Stimulated activated CD8-positive, alpha-beta memory T cell treated with anti-CD3 and anti-CD28 coated beads, Interleukin-15, amount 100 ng/mL, for 4 hours (primary cell): ENCODE data around the gene CD48.
A peak's percentile ranks its signal among the peaks of the same experiment; 100 is the strongest.
"Not testable (repeated sequence)": the region's sequence is repeated elsewhere in the genome, so short reads cannot be mapped to it uniquely, and the experiment has no call there.

Experiments used
- DNase-seq, 2 donors: peaks; one replicate each; pipeline ENCODE4 v3.0.0-alpha.2; 2020; ENCODE audit warnings: low read depth in 2 of 2

The CD48 gene

GRCh38 chr1:160713161-160713560 lies 1.5 kb upstream of the CD48 start:
- no peak for DNase-seq

- DNase-seq, result not testable (repeated sequence)
Measured at GRCh38 chr1:160712525-160713080, 981 bp upstream of the CD48 start.

- no peak for DNase-seq
Measured at GRCh38 chr1:160711276-160711601, 383 bp downstream of the CD48 start.

- DNase-seq, result no peak
Measured at GRCh38 chr1:160710517-160711252, 937 bp downstream of the CD48 start.

- no peak for DNase-seq
Measured at GRCh38 chr1:160709715-160710114, 1.9 kb downstream of the CD48 start.

GRCh38 chr1:160708801-160709200 lies 2.8 kb downstream of the CD48 start:
- no peak for DNase-seq

GRCh38 chr1:160708118-160708517 lies 3.5 kb downstream of the CD48 start:
- no peak for DNase-seq

GRCh38 chr1:160707236-160708064 lies 4.2 kb downstream of the CD48 start:
- DNase-seq, result no peak

GRCh38 chr1:160706526-160707235 lies 4.9 kb downstream of the CD48 start:
- no peak for DNase-seq

- DNase-seq, result no peak
Measured at GRCh38 chr1:160705742-160706141, 5.9 kb downstream of the CD48 start.

- not testable (repeated sequence) for DNase-seq
Measured at GRCh38 chr1:160705212-160705621, 6.4 kb downstream of the CD48 start.

- no peak for DNase-seq
Measured at GRCh38 chr1:160704250-160704649, 7.4 kb downstream of the CD48 start.

GRCh38 chr1:160702100-160702499 lies 9.5 kb downstream of the CD48 start:
- DNase-seq, result no peak

GRCh38 chr1:160692390-160692789 lies 19.2 kb downstream of the CD48 start:
- not testable (repeated sequence) for DNase-seq

GRCh38 chr1:160685266-160685665 lies 26.4 kb downstream of the CD48 start:
- no peak for DNase-seq

- DNase-seq, result no peak
Measured at GRCh38 chr1:160682983-160683865, 28.4 kb downstream of the CD48 start.

- DNase-seq, result no peak
Measured at GRCh38 chr1:160681891-160682140, 29.8 kb downstream of the CD48 start.

- DNase-seq, result peak; percentile 59 to 69
Measured at GRCh38 chr1:160681066-160681890, 30.3 kb downstream of the CD48 start.

- no peak for DNase-seq
Measured at GRCh38 chr1:160680399-160680798, 31.2 kb downstream of the CD48 start.

GRCh38 chr1:160679893-160680292 lies 31.7 kb downstream of the CD48 start:
- no peak for DNase-seq
